NCI-H774 (cell line): ENCODE data around the gene FAM168A.

Experiments
- DNase-seq: peaks from one replicate; lab custom pipeline; 2025; lab: John Stamatoyannopoulos, UW

The FAM168A gene

DNA sequence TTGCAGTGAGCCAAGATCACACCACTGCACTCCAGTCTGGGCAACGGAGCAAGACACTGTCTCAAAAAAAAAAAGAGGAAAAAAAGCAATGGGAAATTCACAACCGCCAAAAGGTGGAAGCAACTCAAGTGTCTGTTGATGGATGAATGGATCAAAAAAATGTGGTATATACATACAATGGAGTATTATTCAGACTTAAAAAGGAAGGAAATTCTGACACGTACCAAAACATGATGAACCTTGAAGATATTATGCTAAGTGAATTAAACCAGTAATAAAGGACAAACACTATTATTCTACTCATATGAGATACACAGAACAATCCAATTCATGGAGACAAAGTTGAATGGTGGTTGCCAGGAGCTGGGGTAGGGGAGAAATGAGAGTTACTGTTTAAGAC is 40.9 kb downstream of the FAM168A start:
- DNase-seq, result no peak

DNA sequence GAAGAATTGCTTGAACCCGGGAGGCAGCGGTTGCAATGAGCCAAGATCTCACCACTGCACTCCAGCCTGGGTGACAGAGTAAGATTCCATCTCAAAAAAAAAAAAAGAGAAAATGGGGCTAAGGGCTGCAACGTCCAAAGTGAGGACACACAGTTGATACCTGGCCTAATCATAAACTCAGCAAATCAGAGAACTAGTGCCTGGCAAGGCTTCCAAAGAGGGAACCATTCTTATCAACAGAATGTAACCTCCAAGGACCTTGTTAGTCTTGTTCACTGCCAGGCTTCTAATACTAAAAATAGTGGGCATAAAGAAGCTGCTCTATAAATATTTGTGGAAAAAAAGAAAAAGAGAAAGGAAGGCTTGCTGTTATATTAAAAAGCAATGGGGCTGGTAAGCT is 42.3 kb downstream of the FAM168A start:
- DNase-seq, result no peak

DNA sequence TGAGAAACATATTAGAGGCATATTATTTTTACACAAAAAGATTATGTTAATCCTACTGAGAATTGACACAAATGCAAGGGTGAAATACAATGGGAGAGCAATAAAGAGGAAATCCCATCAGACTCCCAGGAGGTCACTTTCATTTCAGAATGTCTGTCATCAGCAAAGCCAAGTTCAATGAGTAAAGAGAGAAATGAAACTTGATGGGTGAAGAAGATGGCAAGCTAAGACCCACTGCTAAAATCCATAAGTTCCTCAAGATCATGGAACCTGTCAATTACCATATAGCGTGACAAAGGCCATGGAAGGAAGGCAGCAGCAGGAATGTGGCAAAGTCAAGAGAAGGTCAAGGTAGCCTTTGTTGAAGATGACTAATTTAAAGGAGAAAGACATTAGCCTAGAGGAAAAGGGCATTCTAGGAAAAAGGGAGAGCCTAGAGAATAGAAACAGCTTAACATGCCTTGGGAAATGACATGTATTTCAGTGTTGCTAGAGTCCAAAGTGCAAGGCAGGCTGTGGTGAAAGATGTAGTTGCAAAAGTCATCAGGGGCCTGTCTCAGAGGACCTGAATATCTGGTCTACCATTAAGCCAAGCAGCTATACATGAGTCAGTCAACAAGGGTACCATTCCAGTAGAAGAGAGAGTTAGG is 43.1 kb downstream of the FAM168A start:
- DNase-seq, result no peak

DNA sequence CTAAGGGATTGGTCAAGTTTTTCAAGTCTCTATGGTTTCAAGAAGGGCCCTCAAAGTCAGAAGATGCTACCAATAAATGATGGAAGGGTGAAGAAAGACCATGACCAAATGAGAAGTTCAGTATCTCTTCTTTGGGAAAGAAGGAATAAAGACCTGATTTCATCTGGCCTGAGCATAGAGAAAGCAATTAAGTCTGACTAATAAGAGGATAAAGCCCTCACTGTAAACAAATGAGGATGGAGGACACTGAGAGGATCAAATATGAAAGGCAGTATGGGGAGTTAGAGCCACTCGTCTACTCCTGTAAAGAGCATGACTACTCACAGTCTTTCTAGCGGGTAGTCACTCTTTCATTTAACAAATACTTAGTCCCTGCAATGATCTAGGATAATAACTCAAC is 44.6 kb downstream of the FAM168A start:
- no peak for DNase-seq

DNA sequence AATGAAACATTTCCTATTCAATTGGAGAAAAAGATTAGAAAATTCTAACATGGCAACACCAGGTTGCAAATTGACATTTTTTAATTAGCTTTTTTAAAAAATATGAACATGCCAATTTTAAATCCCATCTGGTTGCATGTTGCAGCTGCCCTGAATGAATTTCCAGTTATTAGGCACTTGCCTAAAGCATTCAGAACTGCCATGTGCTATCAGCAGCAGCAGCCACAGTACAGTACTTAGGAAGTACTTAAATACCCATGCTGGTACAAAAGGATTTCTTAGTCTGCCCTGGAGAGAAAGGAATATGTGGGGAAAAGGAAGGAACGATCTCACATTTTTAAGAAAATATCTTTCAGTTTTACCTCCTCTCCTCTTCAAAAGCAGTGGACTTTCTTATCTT is 46.2 kb downstream of the FAM168A start:
- DNase-seq, result no peak

DNA sequence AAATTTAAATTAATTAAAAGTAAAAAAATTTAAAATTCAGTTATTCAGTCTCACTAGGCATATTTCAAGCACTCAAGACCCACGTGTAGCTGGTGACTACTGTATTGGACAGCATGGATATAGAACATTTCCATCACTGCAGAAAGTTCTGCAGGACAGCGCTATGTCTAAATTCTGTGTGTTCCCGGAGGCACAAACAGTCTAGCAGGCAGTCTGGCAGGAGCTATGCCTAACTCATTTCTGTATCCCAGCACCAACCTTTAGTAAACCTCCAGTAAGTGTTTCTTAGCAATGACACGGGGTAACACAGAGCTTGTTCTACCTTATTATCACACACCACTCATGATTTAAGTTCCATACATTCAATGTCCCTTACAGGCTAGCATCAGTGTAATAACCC is 48.5 kb downstream of the FAM168A start:
- DNase-seq, result no peak

DNA sequence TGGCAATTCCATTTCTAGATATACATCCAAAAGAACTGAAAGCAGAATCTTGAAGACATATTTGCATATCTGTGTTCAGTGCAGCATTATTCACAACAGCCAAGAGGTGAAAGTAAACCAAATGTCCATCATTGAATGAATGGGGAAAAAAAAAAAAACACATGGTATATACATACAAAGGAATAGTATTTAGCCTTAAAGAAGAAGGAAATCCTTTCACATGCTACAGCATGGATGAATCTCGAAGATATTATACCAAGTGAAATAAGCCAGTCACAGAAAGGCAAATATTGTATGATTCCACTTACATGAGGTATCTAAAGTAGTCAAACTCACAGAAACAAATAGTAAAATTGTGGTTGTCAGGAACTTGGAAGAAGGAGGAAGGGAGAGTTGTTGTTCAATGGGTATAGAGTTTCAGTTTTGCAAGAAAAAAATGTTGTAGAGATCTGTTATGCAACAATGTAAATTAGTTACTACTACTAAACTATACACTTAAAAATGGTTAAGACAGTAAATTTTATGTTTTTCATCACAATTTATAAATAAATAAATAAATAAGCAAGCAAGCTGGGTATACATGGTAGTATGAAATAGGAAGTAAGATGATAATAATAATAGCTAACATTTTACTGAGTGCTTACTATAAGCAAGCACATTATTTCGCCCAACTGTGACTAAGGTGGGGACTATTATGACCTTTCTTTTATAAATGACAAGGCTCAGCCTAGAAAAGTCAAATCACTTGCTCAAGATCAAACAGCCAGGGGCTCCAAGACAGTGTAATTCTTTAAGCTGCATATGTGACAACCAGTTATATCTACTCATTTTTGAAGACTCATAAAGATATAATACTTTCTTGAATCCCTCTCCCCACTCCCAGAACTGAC is 50.0 kb downstream of the FAM168A start:
- DNase-seq, result no peak

DNA sequence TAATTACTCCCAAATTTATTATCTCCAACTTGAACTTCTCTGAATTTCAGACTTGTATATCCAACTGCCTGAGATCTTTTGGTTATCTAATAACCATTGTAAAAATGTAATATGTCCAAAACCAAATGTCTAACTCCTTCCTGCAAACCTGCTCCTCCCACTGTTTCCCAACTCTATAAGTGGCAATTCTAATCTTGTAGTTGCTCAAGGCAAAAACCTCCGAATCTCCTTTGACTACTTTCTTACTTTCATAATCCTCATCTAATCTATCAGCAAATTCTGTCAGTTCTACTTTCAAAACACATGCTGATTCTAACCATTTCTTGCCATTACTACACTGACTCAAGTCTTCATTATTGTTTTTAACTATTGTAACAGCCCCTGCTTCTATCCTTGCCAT is 55.7 kb downstream of the FAM168A start:
- no peak for DNase-seq

DNA sequence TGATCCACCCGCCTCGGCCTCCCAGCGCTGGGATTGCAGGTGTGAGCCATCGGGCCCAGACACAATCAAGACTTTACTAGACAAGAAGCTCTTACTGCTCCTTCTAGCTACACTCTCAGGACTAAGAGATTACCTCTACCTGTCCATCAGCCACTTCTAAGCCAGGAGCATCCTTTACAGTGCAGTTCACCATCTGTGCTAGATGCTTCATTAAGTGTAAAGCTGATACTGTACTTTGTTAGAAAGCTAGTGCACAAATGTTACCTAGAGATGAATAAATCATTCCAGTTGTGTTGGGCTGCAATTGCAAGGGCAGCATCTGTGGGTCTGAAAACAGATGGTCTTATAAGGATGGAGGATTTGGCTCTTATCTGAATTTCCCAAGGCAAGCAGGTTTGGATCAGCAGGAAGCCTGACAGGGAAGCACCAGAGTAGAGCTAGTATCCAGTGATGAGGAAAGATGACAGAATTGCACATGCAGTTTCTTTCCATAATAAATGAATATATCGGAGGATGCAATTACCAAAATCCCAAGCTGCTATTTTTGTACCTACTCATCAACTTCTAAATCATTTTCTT is 58.3 kb downstream of the FAM168A start:
- no peak for DNase-seq

DNA sequence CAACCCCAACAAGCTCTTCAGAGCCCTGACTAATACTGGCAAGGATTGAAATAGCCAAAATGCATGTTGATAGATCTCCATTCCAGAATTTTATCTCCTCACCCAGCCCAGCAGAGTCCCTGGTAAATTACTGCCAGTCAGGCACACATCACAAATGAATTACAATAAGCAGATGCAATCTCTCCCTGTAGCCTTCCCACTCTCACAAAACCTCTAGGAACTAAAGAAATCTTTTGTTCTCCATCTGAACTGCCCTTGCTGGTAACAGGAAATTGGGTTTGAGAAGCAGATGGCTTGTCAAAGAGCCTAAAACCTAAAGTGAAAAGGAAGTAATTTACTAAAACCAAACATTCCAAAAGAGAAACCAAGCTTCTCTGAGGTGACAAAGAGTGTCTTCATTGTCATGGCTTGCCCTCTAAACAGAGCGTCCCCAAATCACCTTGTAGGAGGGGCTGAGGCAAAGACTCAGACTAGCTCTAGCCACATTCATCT is 59.5 kb downstream of the FAM168A start:
- no peak for DNase-seq

DNA sequence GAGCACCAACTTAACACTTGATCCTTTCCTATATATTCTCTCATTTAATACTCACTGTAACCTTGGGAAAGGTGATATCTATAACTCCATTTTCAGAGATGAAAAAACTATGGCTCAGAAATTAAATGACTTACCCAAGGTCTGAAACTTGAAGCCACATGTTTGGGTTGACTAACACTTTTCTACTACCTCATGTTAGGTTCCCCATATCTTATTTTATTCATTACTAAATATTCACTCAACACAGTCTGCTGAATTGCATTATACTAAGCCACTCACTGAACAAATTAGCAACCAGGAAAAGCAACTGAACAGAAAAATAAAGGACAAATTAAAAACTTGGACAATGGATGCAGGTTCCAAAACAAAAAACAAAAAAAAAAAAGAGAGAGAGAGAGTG is 59.9 kb downstream of the FAM168A start:
- DNase-seq, result no peak

DNA sequence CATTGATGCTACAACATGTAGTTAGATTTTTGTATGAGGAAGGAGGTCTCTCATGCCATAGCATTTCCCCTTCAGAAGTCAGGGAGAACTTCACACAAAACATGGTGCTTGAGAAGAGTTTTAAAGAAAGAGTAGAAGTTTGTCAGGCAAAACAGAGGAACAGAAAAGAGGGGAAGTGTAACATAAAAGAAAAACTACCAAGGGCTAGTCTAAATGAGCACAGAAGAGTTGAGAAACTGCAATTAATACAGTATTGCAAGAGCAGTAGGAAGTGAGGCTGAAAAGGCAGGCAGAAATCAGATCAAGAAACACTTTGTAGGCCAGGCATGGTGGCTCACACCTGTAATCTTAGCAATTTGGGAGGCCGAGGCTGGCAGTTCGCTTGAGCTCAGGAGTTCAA is 61.0 kb downstream of the FAM168A start:
- no peak for DNase-seq

DNA sequence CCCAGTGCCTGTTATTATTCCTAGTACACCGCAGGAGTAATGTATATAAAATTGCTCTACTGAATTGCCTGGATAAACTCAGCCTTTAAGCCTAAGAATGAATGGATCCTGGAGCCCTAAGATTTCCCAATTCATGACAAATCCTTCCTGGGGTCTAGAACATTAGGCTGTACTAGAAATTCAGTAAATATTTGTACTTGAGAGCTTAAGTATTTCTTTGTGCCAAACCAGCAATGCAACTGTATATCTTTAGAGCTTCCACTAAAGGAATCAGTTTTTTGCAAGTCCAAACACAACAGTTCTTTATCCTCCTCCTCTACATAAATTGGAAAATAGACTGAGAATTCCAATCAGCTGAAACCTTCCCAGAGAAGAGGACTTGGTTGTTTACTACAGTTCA is 65.6 kb downstream of the FAM168A start:
- no peak for DNase-seq

DNA sequence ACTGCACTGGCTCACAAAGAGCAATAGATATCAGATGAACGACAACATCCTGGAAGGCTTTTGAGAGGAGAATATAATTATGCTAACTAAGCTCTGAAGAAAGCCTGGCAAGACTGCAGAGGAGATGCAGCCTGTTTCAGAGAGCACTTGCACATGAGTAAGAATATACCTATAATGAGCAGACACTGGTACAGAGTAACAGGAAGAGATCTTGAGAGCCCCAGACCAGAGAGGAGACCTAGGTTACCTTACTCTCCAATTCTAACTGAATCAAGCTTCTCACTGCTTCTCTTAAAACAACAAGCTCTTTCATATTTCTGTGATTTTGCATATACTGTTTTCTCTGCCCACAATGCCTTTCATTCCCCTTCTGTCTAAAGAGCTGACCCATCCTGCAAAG is 66.5 kb downstream of the FAM168A start:
- DNase-seq, result no peak

DNA sequence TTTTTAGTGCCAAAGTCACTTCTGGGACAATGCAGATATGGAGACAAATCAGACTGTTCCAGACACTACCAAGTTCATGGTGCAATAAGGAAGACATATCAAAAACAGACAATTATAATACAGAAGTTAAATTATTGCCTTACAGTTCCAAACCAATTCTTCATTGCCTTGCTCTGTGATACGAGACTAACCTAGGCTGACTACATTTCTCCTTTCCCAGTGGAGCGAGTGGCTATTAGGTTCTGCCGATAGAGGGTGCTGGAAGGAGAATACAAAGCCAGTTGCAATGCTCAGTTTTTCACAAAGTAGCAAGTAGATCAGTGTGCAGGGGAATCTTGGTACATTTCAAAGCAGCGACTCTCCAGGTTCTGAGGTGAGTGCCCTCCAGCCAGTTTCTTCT is 67.8 kb downstream of the FAM168A start:
- no peak for DNase-seq

DNA sequence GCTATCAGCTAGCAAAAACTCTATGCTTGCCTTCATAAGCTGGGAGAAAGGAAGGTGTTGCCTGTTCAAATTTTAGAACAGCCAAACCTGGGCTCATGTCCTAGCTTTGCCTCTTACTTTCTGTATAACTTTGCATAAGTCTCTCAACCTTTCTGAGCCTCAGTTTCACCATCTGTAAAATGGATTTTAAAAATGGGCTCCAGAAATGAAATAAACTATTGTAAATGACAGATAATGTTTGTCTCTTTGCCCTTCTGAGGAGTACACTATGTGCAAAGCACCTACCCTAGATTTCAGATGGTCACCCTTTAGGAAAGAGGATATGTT is 68.7 kb downstream of the FAM168A start:
- no peak for DNase-seq

DNA sequence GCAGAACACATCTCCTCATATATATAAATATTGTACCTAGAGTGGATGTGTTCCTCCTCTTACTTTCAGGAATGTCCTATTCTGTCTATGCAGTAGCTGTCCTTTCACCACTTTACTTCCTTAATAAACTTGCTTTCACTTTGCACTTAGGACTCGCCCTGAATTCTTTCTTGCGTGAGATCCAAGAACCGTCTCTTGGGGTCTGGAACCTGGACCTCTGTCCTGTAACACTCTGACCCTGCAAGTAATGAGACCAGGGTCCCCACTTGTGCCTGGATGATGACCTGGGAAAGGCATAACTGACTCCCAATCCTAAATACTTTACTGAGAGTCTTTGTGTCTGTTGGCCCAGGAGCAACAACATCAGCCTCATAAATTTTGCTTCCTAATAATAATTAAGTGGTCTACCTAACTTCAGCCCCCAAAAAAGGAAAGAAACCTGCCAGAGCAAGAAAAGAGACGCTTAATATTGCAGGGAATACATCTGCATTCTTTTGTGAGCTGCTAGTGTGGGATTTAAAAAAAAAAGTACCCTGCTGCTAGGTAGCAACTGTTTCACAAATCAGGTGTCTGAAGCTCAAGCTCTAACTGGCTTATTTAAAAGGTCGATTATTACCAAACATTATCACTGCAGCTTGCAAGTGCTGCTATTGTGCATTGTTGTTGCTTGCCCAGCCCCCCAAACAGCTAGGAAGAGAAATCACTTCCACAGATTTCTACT is 69.3 kb downstream of the FAM168A start:
- DNase-seq, result no peak

DNA sequence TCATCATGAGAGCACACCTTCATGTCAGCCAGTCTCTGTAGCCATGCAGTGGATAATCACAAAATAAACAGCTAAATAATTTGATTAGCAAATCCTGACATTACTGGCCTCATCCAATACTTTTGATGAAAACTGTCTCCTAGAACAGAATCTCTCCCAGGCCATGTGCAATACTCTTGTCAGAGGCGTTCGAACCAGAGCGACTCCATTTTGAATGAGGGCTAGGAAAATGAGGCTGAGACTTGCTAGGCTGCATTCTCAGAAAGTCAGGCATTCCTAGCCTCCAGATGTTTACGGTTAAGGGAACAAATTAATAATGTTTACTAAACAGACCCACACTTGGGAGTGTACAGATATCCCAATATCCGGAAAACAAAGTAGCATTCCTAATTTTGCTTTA is 69.9 kb downstream of the FAM168A start:
- no peak for DNase-seq

DNA sequence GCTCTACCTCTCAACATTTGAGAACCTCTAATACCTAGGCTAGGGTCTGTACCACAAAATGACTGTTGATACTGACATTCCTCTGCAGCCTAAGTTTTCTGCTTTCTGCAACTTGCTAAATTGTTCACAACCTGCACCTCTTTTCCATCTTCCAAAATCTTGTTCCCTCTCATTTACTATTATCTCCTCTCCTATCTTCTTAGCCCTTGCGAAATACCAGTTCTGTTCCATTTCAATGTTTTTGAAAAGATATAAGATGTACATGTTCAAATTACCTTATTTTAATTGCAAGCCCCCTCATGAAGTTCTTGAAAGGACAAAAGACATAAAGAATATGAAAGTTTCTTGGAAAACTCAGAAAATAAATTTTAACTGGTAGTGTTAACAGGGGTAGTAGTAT is 72.3 kb downstream of the FAM168A start:
- no peak for DNase-seq

DNA sequence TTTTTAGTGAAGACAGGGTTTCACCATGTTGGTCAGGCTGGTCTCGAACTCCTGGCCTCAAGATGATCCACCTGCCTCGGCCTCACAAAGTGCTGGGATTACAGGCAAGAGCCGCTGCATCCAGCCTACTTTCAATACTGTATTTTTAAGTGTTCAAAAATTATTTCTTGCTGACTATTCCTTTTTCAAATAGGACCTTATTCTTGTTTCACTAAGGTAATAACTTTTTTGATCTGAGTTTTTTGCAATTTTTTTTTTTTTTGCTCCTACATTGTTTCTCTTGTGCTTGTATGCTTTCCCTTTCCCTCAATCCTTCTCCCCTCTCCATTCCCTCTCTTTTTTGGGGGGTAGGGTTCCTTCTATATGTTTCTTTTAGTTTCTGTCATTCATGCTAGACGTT is 73.1 kb downstream of the FAM168A start:
- DNase-seq, result no peak

DNA sequence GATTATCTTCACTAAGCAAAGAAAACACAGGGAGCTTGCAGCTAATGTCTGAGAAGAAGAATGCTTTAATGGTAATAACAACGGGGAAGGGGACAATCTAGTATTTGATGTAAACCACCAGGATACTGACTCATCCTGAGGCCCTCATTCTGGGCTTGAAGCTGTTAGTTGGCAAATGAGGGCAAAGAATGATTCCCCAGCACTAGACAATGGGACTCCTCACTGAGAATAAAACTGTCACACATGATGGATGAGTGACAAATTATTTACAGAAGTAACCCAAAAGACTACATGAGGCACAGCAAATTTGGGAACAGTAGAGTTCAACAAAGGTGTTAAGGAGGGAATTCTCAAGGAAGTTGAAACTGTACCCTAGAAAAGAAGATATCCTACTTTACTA is 76.3 kb downstream of the FAM168A start:
- DNase-seq, result no peak

DNA sequence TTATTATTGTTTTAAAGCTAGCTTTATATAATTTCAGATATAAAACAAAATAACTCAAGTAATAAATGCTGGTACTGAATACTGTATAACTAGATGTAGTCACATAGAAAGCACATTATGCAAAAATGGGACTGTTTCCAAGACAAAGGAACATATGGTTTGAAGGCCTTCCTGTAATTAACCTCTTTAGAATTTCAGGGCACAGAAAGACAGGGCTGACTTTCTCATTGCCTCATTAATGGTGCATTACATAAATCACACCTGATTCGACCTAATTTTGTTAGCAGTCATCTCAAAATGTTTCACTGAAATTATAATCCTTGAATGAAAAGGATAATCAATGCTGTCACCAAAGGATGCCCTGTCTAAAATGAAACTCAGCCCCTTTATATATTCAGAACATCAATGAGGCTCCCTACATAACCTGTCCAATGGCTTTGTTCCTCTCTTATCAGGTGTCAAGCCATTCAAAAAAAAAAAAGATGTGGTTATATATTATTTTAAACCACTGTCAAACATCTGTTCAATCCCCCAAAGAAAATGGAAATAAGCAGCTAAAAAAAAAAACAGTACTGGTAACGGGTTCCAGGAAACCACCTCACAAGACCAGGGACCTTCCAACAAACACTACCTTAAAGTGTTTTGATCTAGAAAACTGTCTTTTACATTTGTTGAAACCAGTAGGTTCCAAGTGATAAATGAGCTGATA is 77.4 kb downstream of the FAM168A start:
- no peak for DNase-seq
